IMR-90 (cell line): Measurements from ENCODE around the gene SIGLEC14. TPM values are rescaled to one million over a fixed set of nuclear protein-coding genes. Genes with fewer than 3 reads are reported as not detected.

ENCODE experiments used
- ATAC-seq: fragments of 200-7000 bp; cut with Tn5 transposase; 2 replicates; pipeline ENCODE4 v1.9.1; 2020; ENCODE audit warnings: low read depth, mild to moderate bottlenecking, moderate library complexity
- BruUV-seq: library from RNA; stranded (reverse); fragments of 400-500 nt; replicated peaks from 2 replicates; lab custom pipeline; 2021; lab: Mats Ljungman, UMichigan
- CTCF ChIA-PET: fragments of 300-600 bp; formaldehyde crosslinking; extraction: SDS; loops from one replicate; lab custom pipeline; 2021; ENCODE audit warnings: antibody characterized with exemption; lab: Yijun Ruan, JAX
- POLR2A ChIA-PET: fragments of 300-600 bp; sonication (Branson Sonifier 250); formaldehyde crosslinking; loops from one replicate; lab custom pipeline; 2022; ENCODE audit warnings: antibody characterized with exemption; ENCODE audit not compliant: unreplicated experiment; lab: Charles Lee
- DNase-seq: peaks from one replicate; pipeline ENCODE4 v3.0.0; 2013
- H2AFZ ChIP-seq: replicated peaks from 2 replicates; pipeline ENCODE3; 2013; ENCODE audit warnings: low read length, mild to moderate bottlenecking; ENCODE audit not compliant: poor library complexity
- H2AK5ac ChIP-seq: 2 replicates; pipeline ENCODE4 v1.6.1; 2013; ENCODE audit warnings: low read depth, low read length, inconsistent platforms
- H2AK9ac ChIP-seq: replicated peaks from 2 replicates; pipeline ENCODE3; 2013; ENCODE audit warnings: mild to moderate bottlenecking, low read depth, low read length, moderate library complexity; ENCODE audit not compliant: poor library complexity
- H2BK120ac ChIP-seq: 2 replicates; pipeline ENCODE4 v1.6.1; 2013; ENCODE audit warnings: low read depth, low read length, inconsistent platforms
- H2BK15ac ChIP-seq: 3 replicates; pipeline ENCODE4 v1.6.1; 2013; ENCODE audit warnings: low read depth, low read length, inconsistent platforms
- H2BK20ac ChIP-seq: 2 replicates; pipeline ENCODE4 v1.6.1; 2013; ENCODE audit warnings: low read depth, mild to moderate bottlenecking, inconsistent platforms, low read length, moderate library complexity
- H2BK5ac ChIP-seq: 2 replicates; pipeline ENCODE4 v1.6.1; 2013; ENCODE audit warnings: mild to moderate bottlenecking, low read depth, low read length, inconsistent platforms; ENCODE audit not compliant: poor library complexity, severe bottlenecking
- H3K14ac ChIP-seq: replicated peaks from 2 replicates; pipeline ENCODE4 v1.6.1; 2013; ENCODE audit warnings: low read depth, low read length, inconsistent platforms
- H3K18ac ChIP-seq: 2 replicates; pipeline ENCODE4 v1.6.1; 2013; ENCODE audit warnings: low read depth, low read length, control low read depth
- H3K23ac ChIP-seq: 2 replicates; pipeline ENCODE4 v1.6.1; 2013; ENCODE audit warnings: low read depth, low read length, inconsistent platforms
- H3K27ac ChIP-seq: 2 replicates; pipeline ENCODE4 v1.5.1; 2013; ENCODE audit warnings: mild to moderate bottlenecking, control low read depth, low read length; ENCODE audit not compliant: insufficient read depth
- H3K27me3 ChIP-seq: 2 replicates; pipeline ENCODE4 v1.6.1; 2013; ENCODE audit warnings: low read length; ENCODE audit not compliant: control insufficient read depth, insufficient read depth
- H3K36me3 ChIP-seq: 2 replicates; pipeline ENCODE4 v1.6.1; 2013; ENCODE audit warnings: low read length, mixed read lengths; ENCODE audit not compliant: control insufficient read depth, insufficient read depth
- H3K4ac ChIP-seq: 2 replicates; pipeline ENCODE4 v1.6.1; 2013; ENCODE audit warnings: low read depth, low read length, inconsistent platforms
- H3K4me1 ChIP-seq: 2 replicates; pipeline ENCODE4 v1.6.1; 2013; ENCODE audit warnings: low read length, mixed read lengths; ENCODE audit not compliant: control insufficient read depth, insufficient read depth
- H3K4me2 ChIP-seq: 2 replicates; pipeline ENCODE4 v1.6.1; 2013; ENCODE audit warnings: low read depth, mild to moderate bottlenecking, control low read depth, low read length, moderate library complexity
- H3K4me3 ChIP-seq: 2 replicates; pipeline ENCODE4 v1.5.1; 2013; ENCODE audit warnings: low read depth, mild to moderate bottlenecking, control low read depth, low read length, moderate library complexity; ENCODE audit not compliant: insufficient read depth
- H3K56ac ChIP-seq: 2 replicates; pipeline ENCODE4 v1.6.1; 2013; ENCODE audit warnings: low read length, inconsistent platforms; ENCODE audit not compliant: insufficient read depth; ENCODE audit errors: extremely low read depth
- H3K79me1 ChIP-seq, 2 experiments: 2 replicates each; pipeline ENCODE4 v1.6.1; 2013; ENCODE audit warnings: low read length in 2 of 2, inconsistent platforms in 1 of 2, low read depth in 1 of 2
- H3K9ac ChIP-seq: 2 replicates; pipeline ENCODE4 v1.6.1; 2013; ENCODE audit warnings: low read depth, low read length, control low read depth
- H3K9me1 ChIP-seq: 2 replicates; pipeline ENCODE4 v1.6.1; 2013; ENCODE audit warnings: low read length, inconsistent platforms; ENCODE audit not compliant: insufficient read depth
- H3K9me3 ChIP-seq: 2 replicates; pipeline ENCODE4 v1.6.1; 2013; ENCODE audit warnings: low read length; ENCODE audit not compliant: control insufficient read depth, insufficient read depth
- H4K20me1 ChIP-seq: 2 replicates; pipeline ENCODE4 v1.6.1; 2013; ENCODE audit warnings: low read length, inconsistent platforms; ENCODE audit not compliant: insufficient read depth
- H4K5ac ChIP-seq: 2 replicates; pipeline ENCODE4 v1.6.1; 2013; ENCODE audit warnings: mild to moderate bottlenecking, low read depth, low read length, control low read depth
- H4K8ac ChIP-seq, 2 experiments: 2 replicates each; pipeline ENCODE4 v1.6.1; 2013; ENCODE audit warnings: low read depth in 2 of 2, low read length in 2 of 2, control low read depth in 1 of 2, inconsistent platforms in 1 of 2
- H4K91ac ChIP-seq: 2 replicates; pipeline ENCODE4 v1.6.1; 2013; ENCODE audit warnings: low read depth, low read length, inconsistent platforms; ENCODE audit not compliant: insufficient read depth
- CTCF ChIP-seq: conservative IDR thresholded peaks from 2 replicates; pipeline ENCODE4 v1.5.1; 2012; ENCODE audit warnings: mild to moderate bottlenecking, low read depth, low read length, improper control_type of control experiment
- MXI1 ChIP-seq: IDR thresholded peaks from 2 replicates; pipeline ENCODE4 v1.6.1; 2012; ENCODE audit warnings: low read depth, mild to moderate bottlenecking, low read length, moderate library complexity, borderline replicate concordance
- POLR2A ChIP-seq: IDR thresholded peaks from 2 replicates; pipeline ENCODE4 v1.6.1; 2012; ENCODE audit warnings: mild to moderate bottlenecking, low read depth, low read length
- RCOR1 ChIP-seq: IDR thresholded peaks from 2 replicates; pipeline ENCODE4 v1.6.1; 2012; ENCODE audit warnings: mild to moderate bottlenecking, low read length, improper control_type of control experiment; ENCODE audit not compliant: insufficient replicate concordance
- USF2 ChIP-seq: fragments of 150-350 bp; IDR thresholded peaks from 2 replicates; pipeline ENCODE4 v1.6.1; 2017; ENCODE audit warnings: mild to moderate bottlenecking, antibody characterized with exemption, low read length, low read depth
- WGBS, 2 experiments: methylation state at CpG; one replicate each; pipeline versions ENCODE4 v1.1.5 to v1.1.7; 2013; ENCODE audit warnings: missing lambda C conversion rate in 2 of 2; ENCODE audit not compliant: insufficient read length in 1 of 2; ENCODE audit errors: extremely low coverage in 2 of 2; 5-methylcytosine and 5-hydroxymethylcytosine counted together
- dilution Hi-C: fragments of 300-500 bp; cut with HindIII; formaldehyde crosslinking; loops from one replicate; pipeline ENCODE4 v1.14.3; 2018; ENCODE audit warnings: low sequenced_read_pairs; ENCODE audit not compliant: unreplicated experiment
- in situ Hi-C: fragments of 300-500 bp; cut with MboI; formaldehyde crosslinking; loops from 3 replicates; pipeline ENCODE4 v1.14.3; 2019; ENCODE audit warnings: low sequenced_read_pairs, inconsistent platforms, mixed read lengths
- intact Hi-C: fragments of 100-400 bp; cut with micrococcal nuclease; formaldehyde crosslinking; loops from 2 replicates; pipeline ENCODE4 v1.10.0; 2022
- polyA plus RNA-seq, 3 experiments: library from polyadenylated mRNA; depleted of rRNA; stranded (reverse); fragments of >200 nt; gene quantifications; 2 replicates each; pipeline ENCODE4 v1.2.3, GENCODE V29; 2012; ENCODE audit warnings: low replicate concordance in 1 of 3
- total RNA-seq: library from RNA; depleted of rRNA; stranded (reverse); fragments of >200 nt; gene quantifications from 2 replicates; pipeline ENCODE4 v1.2.3, GENCODE V29; 2012

Gene SIGLEC14
- total and polyA plus RNA-seq, 2 of the 4 experiments (the other 2 are of a cell fraction), result not detected

DNA sequence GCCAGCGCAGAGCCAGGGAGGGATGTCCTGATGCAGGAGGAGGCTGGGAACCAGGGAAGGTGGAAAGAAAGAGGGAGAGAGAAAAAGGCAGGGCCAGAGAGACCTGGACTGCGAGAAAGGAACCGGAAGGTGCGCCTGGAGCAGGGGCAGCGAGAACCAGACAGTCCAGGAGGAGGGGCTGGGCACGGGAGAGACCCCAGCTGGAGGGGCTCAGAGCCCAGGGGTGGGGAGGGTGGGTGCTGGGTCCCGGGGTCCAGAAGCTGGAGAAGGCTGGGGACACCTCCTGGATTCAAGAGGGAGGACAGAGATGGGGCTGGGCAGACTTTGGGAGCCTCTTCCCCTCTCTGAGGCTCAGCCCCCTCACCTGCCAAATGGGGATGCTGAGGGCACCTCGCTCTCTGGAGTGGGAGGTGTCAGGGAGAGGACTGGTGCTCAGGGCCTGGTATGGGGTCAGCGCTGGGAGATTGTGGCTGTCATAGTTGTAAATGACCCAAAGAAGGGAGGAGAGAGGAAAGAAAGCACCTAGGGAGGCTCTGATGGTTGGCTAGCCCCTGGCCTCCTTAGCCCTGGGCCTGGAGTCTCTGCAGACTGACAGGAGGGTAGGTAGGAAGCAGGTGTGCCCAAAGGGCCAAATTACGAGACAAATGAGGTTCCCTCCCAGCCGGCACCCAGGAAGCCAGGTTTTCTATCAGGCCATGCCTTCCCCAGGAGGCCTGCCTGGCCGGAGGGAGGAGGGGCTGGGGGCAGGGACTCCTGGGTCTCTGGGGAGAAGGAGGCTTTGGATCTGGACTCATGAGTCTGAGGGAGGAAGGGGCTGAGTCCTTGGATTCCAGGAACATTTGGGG, 45.2 kb upstream of the SIGLEC14 start:
- Histone ChIP-seq H2AFZ (no peak overlapping the region), H3K27ac (peak overlapping the region; percentile 99), H3K14ac (peak overlapping the region; percentile 64), H2AK5ac (peak overlapping the region; percentile 96; the same call in 1 of the 2 replicates), H2BK20ac (no peak overlapping the region), H3K36me3 (peaks cover 38% of the 10 kb centered on the region), H3K79me1 (peaks cover 12 to 63% of the 10 kb centered on the region in 2 experiments), H2BK120ac (no peak overlapping the region; the same call in 1 of the 2 replicates), H3K27me3 (no peaks in the 10 kb centered on the region), H4K20me1 (peaks cover 62% of the 10 kb centered on the region), H3K56ac (peak overlapping the region; percentile 37; the same call in 1 of the 2 replicates), H3K4me1 (peaks cover 15% of the 10 kb centered on the region), H3K9ac (peak overlapping the region; percentile 97), H3K4me3 (peak overlapping the region; percentile 99), H2AK9ac (peak overlapping the region; percentile 94), H4K5ac (peak overlapping the region; percentile 0; the same call in 1 of the 2 replicates), H3K4ac (peak overlapping the region; percentile 92), H4K8ac (peak overlapping the region; percentile 64 to 84; a peak in 2 of 4 replicates), H3K4me2 (peak overlapping the region; percentile 89), H2BK15ac (peak overlapping the region; percentile 20; the same call in 1 of the 3 replicates), H2BK5ac (peak overlapping the region; percentile 81), H3K18ac (peak overlapping the region; percentile 22; the same call in 1 of the 2 replicates), H4K91ac (peak overlapping the region; percentile 78), H3K9me1 (peaks cover 12% of the 10 kb centered on the region), H3K9me3 (no peaks in the 10 kb centered on the region), H3K23ac (peak overlapping the region; percentile 68)
- CTCF ChIA-PET, result no interaction called here
- DNase-seq (no peak), ATAC-seq (no peak)
- TF ChIP-seq RCOR1, result no peak
- TF ChIP-seq USF2, result no peak
- TF ChIP-seq POLR2A, result no peak
- TF ChIP-seq CTCF, result no peak
- no peak for TF ChIP-seq MXI1
- dilution Hi-C loops, result no loop called here
- WGBS, 2 experiments, result 12% methylated on average over 3 of the region's 12 CpGs; no CpG with 5 or more reads in 1 of the 2 experiments
- no TSS peak for BruUV-seq
- in situ Hi-C loops, result no loop called here
- intact Hi-C loops, result no loop called here
- POLR2A ChIA-PET, result interaction anchor here (0.5 kb wide), 1 partner anchor 98 kb away, joined by 4 read pairs; no protein-coding TSS in a partner anchor
